AG04450 (cell line): Measurements from ENCODE around the gene GLT1D1. TPM values are rescaled to one million over a fixed set of nuclear protein-coding genes. Genes with fewer than 3 reads are reported as not detected.
"Not testable (repeated sequence)": the region's sequence is repeated elsewhere in the genome, so short reads cannot be mapped to it uniquely, and the experiment has no call there.

Experiments
- CTCF ChIA-PET: fragments of 300-600, 350-600 bp; formaldehyde crosslinking; extraction: SDS; loops from one replicate; lab custom pipeline; 2022; ENCODE audit warnings: antibody characterized with exemption, inconsistent platforms; lab: Charles Lee
- POLR2A ChIA-PET: fragments of 350-600 bp; formaldehyde crosslinking; extraction: SDS; loops from one replicate; lab custom pipeline; 2021; ENCODE audit warnings: antibody characterized with exemption, inconsistent platforms; lab: Yijun Ruan, JAX
- DNase-seq: peaks from one replicate; pipeline ENCODE4 v3.0.0-alpha.2; 2011; ENCODE audit warnings: low read depth, low spot score
- H3K27ac ChIP-seq: one replicate; pipeline ENCODE4 v1.5.1; 2012; ENCODE audit warnings: low read depth, low read length, control low read depth
- H3K27me3 ChIP-seq: one replicate; pipeline ENCODE4 v1.6.0; 2012; ENCODE audit warnings: low read length; ENCODE audit not compliant: control insufficient read depth, insufficient read depth
- H3K4me3 ChIP-seq: 2 replicates; pipeline ENCODE4 v1.5.1; 2011; ENCODE audit warnings: mild to moderate bottlenecking, low read depth, low read length, control low read depth
- H3K9me3 ChIP-seq: 2 replicates; pipeline ENCODE4 v1.5.1; 2012; ENCODE audit warnings: low read length; ENCODE audit not compliant: control insufficient read depth, insufficient read depth
- polyA minus RNA-seq: library from RNA; depleted of rRNA, polyadenylated mRNA; stranded (reverse); fragments of >200 nt; gene quantifications from 2 replicates; pipeline ENCODE4 v1.2.3, GENCODE V29; 2011; rRNA and poly(A)+ RNA removed
- polyA plus RNA-seq: library from polyadenylated mRNA; depleted of rRNA; stranded (reverse); fragments of >200 nt; gene quantifications from 2 replicates; pipeline ENCODE4 v1.2.3, GENCODE V29; 2011; rRNA removed
- TF ChIP-seq, protein P1 (sequence below): IDR thresholded peaks from 2 replicates; pipeline ENCODE4 v1.5.1; 2011; ENCODE audit warnings: low read depth, low read length, control low read depth, inconsistent platforms

Gene GLT1D1
- polyA plus RNA-seq (not detected in 2 replicates), polyA minus RNA-seq (not detected in 2 replicates)

DNA sequence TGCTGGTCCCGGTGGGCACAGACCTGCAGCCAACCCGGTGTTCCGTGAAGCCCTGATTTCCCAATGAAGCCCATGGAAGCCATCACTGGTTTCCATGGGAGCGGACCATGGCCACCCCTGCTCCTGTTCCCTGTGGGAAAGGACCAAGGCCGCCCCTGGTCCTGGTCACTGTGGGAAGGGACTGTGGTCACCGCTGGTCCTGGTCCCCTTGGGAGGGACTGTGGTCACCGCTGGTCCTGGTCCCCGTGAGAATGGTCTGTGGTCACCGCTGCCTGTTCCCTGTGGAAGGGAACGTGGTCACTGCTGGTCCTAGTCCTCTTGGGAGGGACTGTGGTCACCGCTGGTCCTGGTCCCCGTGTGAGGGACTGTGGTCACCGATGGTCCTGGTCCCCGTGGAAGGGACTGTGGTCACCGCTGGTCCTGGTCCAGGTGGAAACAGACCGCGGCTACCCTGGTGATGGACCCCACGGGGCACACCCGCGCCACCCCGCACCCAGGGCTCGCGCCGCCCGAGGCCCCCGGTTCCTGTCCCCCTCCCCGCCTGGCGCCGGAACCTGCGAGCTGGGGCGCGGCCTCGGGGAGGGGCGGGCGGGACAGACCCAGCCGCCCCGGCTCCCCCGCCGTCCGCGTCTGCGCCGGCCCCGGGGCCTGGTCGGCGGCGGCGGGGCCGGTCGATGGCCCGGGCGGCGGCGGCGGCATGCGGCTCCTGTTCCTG lies at the start of gene GLT1D1:
Gene GLT1D1, plus strand, starts transcription at position 594 of the 715 bp plus-strand sequence. Its CDS starts 104 bp downstream, at position 698.
- H3K9me3 ChIP-seq: peaks cover 32% of the 10 kb centered on the region
- TF ChIP-seq, protein P1, sequence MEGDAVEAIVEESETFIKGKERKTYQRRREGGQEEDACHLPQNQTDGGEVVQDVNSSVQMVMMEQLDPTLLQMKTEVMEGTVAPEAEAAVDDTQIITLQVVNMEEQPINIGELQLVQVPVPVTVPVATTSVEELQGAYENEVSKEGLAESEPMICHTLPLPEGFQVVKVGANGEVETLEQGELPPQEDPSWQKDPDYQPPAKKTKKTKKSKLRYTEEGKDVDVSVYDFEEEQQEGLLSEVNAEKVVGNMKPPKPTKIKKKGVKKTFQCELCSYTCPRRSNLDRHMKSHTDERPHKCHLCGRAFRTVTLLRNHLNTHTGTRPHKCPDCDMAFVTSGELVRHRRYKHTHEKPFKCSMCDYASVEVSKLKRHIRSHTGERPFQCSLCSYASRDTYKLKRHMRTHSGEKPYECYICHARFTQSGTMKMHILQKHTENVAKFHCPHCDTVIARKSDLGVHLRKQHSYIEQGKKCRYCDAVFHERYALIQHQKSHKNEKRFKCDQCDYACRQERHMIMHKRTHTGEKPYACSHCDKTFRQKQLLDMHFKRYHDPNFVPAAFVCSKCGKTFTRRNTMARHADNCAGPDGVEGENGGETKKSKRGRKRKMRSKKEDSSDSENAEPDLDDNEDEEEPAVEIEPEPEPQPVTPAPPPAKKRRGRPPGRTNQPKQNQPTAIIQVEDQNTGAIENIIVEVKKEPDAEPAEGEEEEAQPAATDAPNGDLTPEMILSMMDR: no peak
- H3K27ac ChIP-seq: no peak within 1 kb of the TSS
- no peak within 1 kb of the TSS for H3K4me3 ChIP-seq
- no peak for DNase-seq
- no peaks in the 10 kb centered on the region for H3K27me3 ChIP-seq
- ChIA-PET CTCF (no interaction called here), POLR2A (no interaction called here)

DNA sequence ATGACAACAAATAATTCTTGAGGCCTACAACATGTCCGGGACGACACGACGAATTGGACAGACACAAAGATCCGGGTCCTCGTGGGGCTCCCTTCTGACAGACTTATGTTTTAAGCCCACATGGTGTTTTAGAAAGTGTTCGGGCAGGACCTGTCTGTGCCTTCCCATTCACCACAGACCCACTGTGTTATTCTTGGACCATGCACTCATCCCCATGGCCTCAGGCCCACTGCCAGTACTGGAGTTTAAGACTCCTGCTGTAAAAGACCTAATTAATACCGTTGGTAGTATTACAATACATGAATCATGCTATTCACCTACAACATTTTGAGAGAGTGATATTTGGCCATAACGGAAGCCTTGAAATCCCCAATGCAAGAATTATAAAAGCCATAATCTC lies 49.5 kb upstream of the GLT1D1 start:
- TF ChIP-seq, protein P1: no peak
- Histone ChIP-seq H3K4me3 (no peak overlapping the region), H3K9me3 (peaks cover 10% of the 10 kb centered on the region), H3K27me3 (no peaks in the 10 kb centered on the region), H3K27ac (no peak overlapping the region)
- ChIA-PET POLR2A (no interaction called here), CTCF (no interaction called here)
- DNase-seq: no peak

DNA sequence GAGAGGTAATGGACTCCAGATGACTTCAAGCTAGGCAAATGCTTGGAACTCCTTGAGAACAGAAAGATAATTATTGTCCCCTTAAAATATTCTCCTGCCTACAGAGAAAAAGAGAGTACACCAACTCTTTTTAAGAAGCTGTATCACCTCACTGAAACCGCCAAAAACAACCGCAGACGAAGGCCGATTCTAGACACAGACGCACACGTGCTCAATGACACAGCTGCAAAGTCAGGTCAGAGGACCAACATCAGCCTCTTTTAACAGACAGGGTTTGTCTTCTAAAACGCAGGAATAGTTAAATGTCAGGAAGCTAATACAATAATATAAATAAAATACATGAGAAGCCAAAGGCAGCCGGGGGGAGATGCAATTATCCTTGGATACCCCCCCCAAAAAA lies 48.5 kb upstream of the GLT1D1 start:
- Histone ChIP-seq H3K27ac (no peak overlapping the region), H3K9me3 (peaks cover 10% of the 10 kb centered on the region), H3K27me3 (no peaks in the 10 kb centered on the region), H3K4me3 (no peak overlapping the region)
- POLR2A ChIA-PET: no interaction called here
- TF ChIP-seq, protein P1: no peak
- no peak for DNase-seq
- CTCF ChIA-PET: no interaction called here

DNA sequence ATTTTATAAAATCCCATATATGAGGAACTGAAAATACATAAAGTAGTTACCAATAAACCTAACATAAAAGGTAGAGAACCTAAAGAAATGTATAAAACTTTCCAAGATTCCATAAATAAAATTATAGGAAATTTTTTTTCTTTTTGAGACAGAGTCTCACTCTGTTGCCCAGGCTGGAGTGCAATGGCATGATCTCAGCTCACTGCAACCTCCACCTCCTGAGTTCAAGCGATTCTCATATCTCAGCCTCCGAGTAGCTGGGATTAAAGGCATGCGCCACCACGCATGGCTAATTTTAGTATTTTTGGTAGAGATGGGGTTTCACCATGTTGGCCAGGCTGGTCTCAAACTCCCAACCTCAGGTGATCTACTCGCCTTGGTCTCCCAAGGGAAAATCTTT lies 47.9 kb upstream of the GLT1D1 start:
- H3K4me3 ChIP-seq, H3K27ac ChIP-seq, CTCF ChIA-PET, H3K27me3 ChIP-seq, DNase-seq, POLR2A ChIA-PET, H3K9me3 ChIP-seq: not testable (repeated sequence)

DNA sequence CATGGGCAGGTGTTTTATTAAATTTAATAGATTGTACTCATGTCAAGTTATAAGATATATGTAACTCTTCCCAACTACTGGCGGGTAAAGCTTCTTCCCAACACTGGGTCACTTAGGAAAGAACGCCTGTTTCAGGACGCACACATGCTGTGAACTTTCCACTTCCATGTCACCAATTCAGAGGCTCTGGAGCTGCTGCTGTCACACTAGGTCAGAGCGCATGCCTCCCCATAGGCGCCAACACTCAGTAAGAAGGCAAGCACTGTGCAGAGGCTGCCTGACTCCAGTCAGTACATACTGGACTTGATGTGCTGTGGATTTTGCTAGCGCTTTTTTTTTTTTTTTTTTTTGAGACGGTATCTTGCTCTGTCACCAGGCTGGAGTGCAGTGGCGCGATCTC lies 46.7 kb upstream of the GLT1D1 start:
- Histone ChIP-seq H3K9me3 (peaks cover 10% of the 10 kb centered on the region), H3K27ac (no peak overlapping the region), H3K4me3 (no peak overlapping the region), H3K27me3 (no peaks in the 10 kb centered on the region)
- CTCF ChIA-PET: no interaction called here
- TF ChIP-seq, protein P1: no peak
- DNase-seq: no peak
- POLR2A ChIA-PET: no interaction called here
